ENCODE results near the gene LTBP1. TPM values are rescaled to one million over a fixed set of nuclear protein-coding genes. Genes with fewer than 3 reads are reported as not detected.

The LTBP1 gene
- total and polyA plus RNA-seq, 2 experiments from 2014 or later, result 15.7 to 49.8 TPM

- TF ChIP-seq ETS1 (IDR thresholded peaks at IDR 0.05), result no peak
- TF ChIP-seq EZH2 (IDR thresholded peaks at IDR 0.05; ENCODE audit: low read depth, unreplicated experiment), result no peak
- TF ChIP-seq EZH2phosphoT487 (IDR thresholded peaks at IDR 0.05; ENCODE audit: unreplicated experiment), result no peak
Observed at GRCh38 chr2:33118651-33119050, 171.9 kb downstream of the LTBP1 start (continued).

- Mint-ChIP-seq H3K9me3 (no peaks in the 10 kb centered on the region), H3K4me3 (no peak overlapping the region), H3K27me3 (ENCODE audit: insufficient read depth, low read depth, poor library complexity) (no peaks in the 10 kb centered on the region), H3K27ac (no peak overlapping the region), H3K36me3 (ENCODE audit: low read depth) (no peaks in the 10 kb centered on the region), H3K4me1 (peaks cover 2% of the 10 kb centered on the region)
- Histone ChIP-seq H3K4me2 (no peak overlapping the region), H3K36me3 (ENCODE audit: insufficient read depth) (no peaks in the 10 kb centered on the region), H3K27ac (ENCODE audit: low read depth) (no peak overlapping the region), H3K79me2 (replicated peaks; ENCODE audit: insufficient read depth) (no peaks in the 10 kb centered on the region), H3K9me2 (ENCODE audit: insufficient read depth) (0 out of 2 replicates have a peak, but pooled peaks cover 5% of the 10 kb centered on the region), H3K27me3 (ENCODE audit: insufficient read depth) (no peaks in the 10 kb centered on the region), H2AFZ (no peak overlapping the region), H3F3A (replicated peaks; ENCODE audit: low read depth) (no peaks in the 10 kb centered on the region), H4K20me1 (replicated peaks; ENCODE audit: insufficient read depth) (no peaks in the 10 kb centered on the region), H3K4me3 (no peak overlapping the region), H3K4me1 (ENCODE audit: insufficient read depth) (no peaks in the 10 kb centered on the region)
- DNase-seq (ENCODE audit: low spot score) (no peak), ATAC-seq (no peak)
- no peak for TF ChIP-seq REST (IDR thresholded peaks at IDR 0.05; ENCODE audit: unreplicated experiment)
- TF ChIP-seq CTCF (conservative IDR thresholded peaks at IDR 0.05; ENCODE audit: low read depth in 2 of 2), result no peak
- TF ChIP-seq NANOG (IDR thresholded peaks at IDR 0.05; ENCODE audit: borderline replicate concordance), result no peak
- TF ChIP-seq JUNB (IDR thresholded peaks at IDR 0.05; ENCODE audit: unreplicated experiment), result no peak
- TF ChIP-seq CREB1 (CRISPR knock-in tag; IDR thresholded peaks at IDR 0.05; ENCODE audit: low read depth), result no peak
- no peak for TF ChIP-seq ETS1 (IDR thresholded peaks at IDR 0.05)
- TF ChIP-seq ZNF114 (CRISPR knock-in tag; IDR thresholded peaks at IDR 0.05), result no peak
- no peak for TF ChIP-seq EZH2 (IDR thresholded peaks at IDR 0.05; ENCODE audit: low read depth, unreplicated experiment)
- TF ChIP-seq STAT1 (IDR thresholded peaks at IDR 0.05; ENCODE audit: unreplicated experiment), result no peak
- TF ChIP-seq POLR2AphosphoS5 (IDR thresholded peaks at IDR 0.05; ENCODE audit: low read depth), result no peak
- no peak for TF ChIP-seq EZH2phosphoT487 (IDR thresholded peaks at IDR 0.05; ENCODE audit: unreplicated experiment)
- TF ChIP-seq ZNF331 (CRISPR knock-in tag; IDR thresholded peaks at IDR 0.05; ENCODE audit: low read depth), result no peak
Observed at GRCh38 chr2:33121416-33121815, 174.7 kb downstream of the LTBP1 start.

Measured in GM23338 (cell line).